Dermis blood vessel endothelial cell (primary cell): ENCODE measurements around the gene GBA3. TPM values are rescaled to one million over a fixed set of nuclear protein-coding genes. Genes with fewer than 3 reads are reported as not detected.

Experiments
- DNase-seq: peaks from one replicate; pipeline ENCODE4 v3.0.0; 2010
- total RNA-seq: library from RNA; depleted of rRNA; stranded (reverse); fragments of >200 nt; gene quantifications from 2 replicates; pipeline ENCODE4 v1.2.3, GENCODE V29; 2014

GBA3 gene
- total RNA-seq, result not detected in 2 replicates

DNA sequence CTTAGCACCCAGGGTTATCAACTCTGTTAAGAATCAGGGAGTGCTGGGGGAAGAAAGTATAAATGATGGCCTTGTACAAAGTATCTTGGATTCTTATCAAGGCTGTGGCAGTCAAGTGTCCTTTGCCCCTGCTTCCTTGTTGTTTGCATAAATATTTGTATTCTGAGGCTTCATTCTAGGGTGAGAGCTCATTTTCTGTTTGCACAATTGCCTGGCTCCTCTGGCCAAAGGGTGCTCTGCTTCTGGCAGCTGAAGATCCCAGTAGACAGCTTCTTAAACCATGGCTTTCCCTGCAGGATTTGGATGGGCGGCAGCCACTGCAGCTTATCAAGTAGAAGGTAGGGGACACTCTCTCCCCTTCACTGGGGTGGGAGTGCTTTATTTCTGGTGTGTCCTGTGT is at the start of gene GBA3:
GBA3 (plus strand) TSS at position 202 of the 400 bp plus-strand sequence.
- DNase-seq, result no peak

DNA sequence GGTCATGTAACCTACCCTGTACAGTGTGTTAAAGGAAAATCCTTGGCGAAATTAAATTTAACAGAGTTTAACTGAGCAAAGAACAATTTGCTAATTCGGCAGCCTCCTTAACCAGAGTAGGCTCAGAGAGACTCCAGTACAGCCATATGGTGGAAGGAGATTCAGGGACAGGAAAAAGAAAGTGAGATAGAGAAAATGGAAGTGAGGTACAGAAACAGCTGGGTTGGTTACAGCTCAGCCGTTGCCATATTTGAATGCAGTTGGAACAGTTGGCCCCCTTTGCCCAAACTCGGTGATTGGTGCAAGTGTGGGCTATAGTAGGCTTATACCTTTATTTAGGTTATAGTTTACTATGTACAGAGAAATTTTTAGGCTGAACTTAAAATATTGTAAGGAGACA is 48.8 kb upstream of the GBA3 start:
- no peak for DNase-seq

DNA sequence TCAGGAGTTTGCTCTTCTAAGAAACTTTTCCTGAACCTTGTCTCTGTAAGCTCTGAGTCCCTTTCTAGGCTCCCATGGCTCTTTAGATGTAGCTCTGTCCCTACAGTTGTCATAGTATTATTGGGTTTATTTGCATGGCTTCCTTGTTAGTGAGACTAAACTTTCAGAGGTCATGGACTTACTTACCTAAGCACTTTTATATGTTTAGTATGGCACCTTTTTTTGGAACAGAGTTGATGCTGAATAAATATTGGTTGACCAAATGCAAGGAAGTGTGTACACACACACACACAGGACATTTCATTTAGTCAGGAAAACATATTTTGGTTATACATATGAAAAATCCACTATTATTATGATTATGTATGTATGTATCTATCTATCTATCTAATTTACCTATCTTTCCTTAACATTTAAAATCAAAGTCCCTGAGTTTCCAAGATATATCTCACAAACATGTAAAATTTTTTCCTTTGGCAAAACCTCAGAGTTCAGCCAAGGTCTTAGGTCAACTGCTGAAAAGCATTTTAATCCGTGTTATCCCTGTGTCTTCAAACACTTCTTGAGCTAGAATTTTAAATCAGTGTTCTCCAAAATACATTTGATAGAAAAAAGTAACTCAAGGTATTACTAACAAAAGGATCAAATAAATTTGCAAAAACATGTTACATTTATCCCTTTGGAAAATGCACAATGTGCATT is 47.1 kb upstream of the GBA3 start:
- DNase-seq, result no peak

DNA sequence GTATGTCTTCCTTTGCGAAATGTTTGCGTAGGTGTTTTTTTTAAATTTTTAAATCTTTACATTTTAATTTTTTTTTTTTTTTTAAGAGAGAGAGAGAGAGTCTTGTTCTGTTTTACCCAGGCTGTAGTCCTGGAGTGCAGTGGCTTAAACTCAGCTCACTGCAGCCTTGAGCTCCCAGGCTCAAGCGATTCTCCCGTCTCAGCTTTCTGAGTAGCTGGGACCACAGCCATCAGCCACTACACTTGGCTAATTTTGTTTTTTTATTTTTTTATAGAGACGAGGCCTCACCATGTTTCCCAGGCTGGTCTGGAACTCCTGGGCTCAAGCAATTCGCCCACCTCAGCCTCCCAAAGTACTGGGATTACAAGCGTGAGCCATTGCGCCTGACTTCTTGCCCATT is 43.7 kb upstream of the GBA3 start:
- DNase-seq, result no peak

DNA sequence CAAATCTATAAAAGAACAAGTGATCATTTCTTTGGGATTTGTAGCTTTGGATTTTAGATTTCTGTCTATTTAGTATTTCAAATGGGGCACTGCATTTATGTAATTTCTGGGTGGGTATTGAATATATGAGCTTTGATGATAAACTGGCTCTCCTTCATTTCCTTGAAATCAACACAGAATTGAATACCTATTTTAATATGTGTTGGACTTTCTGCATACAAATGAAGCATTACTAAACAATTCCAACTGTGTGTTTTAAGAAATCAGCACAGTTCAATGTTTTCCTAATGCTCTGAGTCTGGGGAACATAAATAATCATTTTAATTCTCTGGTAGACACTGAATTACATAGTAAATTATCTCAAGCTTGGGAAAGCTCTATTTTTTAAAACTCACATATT is 42.0 kb upstream of the GBA3 start:
- no peak for DNase-seq

DNA sequence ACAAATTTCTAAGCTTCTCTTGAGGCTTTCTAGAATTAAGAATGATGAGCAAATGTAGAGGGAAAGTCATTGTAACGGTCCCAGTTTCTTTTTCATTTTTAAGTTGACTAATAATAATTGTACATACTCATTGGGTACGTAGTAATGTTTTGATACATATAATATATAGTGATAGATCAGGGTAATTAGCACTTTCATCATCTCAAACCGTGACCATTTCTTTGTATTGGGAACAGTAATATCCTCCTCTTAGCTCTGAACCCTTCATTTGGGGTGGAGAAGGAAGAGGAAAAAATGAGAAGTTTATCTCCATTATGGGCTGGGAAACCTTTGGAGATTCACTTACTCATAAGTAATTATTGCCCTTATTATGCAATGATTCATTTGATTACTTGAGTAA is 39.0 kb upstream of the GBA3 start:
- no peak for DNase-seq

DNA sequence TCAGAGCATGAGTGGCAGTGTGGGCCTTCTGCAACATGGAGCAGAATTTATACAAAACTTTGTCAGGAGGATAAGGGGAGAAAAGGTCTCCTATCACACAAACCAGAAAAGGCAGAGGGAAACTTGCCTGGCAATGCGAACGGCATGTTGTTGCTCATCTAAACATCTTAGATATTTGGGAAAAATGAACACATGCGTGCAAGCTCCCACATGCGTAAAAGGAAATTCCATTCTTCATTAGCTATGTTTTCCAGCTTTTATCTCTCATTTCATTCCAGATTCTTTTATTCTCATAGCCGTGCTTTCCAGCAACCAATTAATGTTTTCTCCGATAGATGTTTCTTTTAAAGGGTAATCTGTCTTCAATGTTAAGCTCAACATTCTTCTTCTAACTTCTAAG is 31.3 kb upstream of the GBA3 start:
- DNase-seq, result no peak

DNA sequence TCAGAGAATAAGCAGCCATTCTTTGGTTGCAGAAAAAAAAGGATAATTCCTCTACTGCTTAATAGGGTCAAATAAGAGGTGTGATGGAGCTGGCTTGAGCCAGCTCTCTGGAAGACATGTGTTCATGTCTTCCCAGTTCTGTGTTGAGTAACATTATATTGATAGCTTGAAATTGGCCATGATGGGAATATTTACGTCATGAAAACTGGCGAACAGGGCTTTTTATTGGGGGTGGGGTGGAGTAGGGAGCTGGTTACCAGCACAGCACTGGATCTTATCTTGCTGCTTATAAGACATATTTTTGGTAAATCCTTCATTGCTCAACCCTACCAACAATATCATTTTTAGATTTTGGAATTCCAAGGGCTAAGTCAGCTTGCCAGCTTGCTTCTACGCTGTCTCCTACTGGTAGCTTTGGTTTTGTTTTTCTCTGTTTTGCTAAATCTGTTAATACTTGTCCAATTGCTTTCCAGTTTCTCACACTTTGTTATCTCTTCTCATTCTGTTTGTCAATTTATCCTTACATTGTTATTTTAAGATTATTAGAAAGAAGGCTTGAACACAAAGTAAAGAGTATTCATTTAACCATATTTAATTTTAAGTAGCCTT is 25.3 kb upstream of the GBA3 start:
- DNase-seq, result no peak

DNA sequence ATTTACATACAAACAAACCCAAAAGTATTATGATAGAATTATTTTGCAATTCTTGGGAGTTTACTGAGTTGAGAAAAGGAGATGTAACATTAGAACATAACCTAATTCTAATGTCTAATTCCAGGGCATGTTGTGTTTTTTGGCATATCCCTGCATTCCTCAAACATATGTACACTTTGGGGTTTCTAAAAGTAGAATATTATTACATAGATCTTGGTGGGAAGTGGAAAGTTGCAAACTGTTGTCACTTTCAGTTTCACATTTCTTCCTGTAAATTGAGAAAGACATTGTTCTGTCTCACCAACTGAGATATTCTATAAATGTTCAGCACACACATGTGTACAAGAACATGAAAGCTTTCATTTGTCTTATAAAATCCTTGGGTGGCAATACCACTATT is 24.4 kb upstream of the GBA3 start:
- no peak for DNase-seq

DNA sequence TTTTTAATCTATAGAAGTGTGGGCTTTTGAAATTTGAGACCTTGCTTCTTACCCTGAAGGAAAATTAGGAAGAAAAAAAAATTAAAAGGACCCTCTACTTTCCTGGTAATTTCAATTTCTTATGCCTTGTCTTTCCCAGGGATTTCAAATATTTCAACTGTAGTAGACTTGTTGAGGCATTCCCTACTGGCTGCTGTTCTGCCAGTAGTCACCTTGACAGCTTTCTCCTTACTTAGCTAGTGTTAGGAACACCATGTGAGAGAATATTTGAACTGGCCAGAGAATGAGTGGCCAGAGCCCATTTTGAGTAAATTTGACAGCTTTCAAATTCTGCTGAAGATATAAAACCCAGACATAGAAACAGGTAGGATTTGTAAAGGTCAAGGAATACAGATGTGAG is 24.0 kb upstream of the GBA3 start:
- no peak for DNase-seq

DNA sequence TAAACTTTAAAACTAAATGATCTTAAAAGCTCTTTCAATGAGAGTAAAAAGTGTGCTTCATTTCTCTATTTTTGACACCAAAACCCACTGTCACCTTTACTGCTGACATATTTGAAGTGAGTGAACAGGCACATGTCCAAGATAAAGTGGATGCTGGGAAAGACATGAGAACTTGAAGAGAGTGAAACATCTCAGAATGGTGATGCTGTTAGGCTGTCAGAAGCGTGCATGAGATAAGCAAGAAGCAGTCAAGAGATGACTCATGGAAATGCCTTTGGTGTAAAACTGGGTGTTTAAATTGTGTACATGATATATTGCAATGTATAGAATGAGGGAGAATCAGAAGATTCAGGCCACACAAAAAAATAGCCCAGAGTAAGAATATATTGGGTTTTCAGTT is 21.8 kb upstream of the GBA3 start:
- DNase-seq, result no peak

DNA sequence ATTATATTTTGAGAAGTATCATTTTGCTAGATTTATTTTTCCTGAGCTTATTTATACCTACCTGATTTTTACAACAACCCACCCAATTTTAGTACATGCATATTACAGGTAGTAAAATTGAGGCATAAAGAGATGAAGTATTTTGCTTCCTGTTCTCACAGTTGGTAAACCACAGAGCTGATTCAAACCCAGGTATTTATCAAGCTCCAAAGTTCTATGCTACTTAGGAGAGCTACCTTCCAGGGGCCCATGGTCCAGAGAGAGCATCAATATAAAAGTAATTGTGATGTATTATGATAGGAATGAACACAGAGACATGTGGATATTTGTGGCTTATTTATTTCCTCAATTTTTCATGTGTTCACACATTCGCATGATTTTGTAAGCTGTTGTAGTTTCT is 20.2 kb upstream of the GBA3 start:
- no peak for DNase-seq

DNA sequence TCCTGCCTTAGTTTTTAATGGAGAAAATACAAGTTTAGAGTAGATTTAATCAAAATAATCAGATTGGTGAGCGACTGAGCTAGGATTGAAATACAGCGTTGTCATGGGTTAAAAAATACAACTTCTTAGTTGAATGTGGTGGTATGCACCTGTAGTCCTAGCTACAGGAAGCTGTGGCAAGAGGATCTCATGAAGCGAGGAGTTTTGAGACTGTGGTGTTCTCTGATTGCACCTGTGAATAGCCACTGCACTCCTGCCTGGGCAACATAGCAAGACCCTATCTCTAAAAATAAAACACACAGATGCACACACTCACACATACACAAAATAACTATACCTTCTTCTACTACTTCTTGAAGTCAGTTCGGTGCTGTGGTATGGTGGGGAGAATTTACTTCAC is 19.8 kb upstream of the GBA3 start:
- no peak for DNase-seq

DNA sequence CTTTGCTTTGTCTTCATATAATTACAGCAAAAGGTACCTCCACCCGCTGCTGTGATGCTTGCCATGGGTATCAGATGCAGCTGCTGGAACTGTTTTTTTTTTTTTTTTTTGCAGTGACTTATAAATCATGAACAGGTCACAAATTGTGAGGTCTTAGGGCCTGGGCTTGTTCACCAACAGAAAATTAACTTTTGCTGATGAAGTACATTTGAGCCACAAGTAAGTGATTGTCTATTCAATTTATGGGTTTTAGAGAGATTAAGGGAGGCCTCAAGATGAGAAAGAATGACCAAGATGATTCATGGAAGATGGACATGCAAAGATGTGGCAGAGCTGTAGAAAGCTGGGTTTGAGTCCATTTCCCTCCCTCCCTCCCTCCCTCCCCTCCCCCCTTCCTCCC is 18.0 kb upstream of the GBA3 start:
- no peak for DNase-seq

DNA sequence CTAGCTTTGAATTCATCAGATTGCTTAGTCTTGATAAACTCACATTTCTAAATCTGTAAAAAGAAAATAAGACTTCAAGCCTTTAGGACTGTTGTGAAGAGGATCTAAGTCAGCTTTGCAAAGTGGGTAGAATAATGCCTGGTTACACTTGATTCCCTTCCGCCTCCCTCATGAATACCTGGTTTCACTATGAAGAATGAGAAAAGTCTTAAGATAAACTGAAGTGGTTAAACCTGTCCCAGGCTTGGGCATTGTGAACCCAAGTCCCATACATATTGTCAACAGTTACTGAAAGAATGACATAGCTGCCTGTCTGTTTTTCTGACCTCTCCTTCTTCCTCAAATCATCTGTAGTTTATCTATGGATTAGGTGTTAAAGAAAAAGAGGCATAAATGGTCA is 16.7 kb upstream of the GBA3 start:
- no peak for DNase-seq

DNA sequence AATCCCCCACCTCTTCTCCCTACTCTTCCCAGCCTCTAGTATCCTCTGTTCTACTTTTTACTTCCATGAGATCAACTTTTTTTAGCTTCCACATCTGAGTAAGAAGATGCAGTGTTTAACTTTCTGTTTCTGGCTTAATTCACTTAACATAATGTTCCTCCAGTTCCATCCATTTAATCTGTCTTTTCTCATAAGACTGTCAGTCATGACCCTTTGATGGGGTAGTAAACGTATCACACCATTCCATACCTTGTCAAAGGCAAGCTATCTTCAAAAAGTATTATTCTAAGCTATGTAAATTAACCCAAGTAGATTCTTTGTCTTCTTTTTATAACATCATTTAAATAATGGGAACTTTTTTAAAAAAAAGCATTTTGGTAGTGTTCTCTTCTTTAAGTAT is 15.0 kb upstream of the GBA3 start:
- no peak for DNase-seq

DNA sequence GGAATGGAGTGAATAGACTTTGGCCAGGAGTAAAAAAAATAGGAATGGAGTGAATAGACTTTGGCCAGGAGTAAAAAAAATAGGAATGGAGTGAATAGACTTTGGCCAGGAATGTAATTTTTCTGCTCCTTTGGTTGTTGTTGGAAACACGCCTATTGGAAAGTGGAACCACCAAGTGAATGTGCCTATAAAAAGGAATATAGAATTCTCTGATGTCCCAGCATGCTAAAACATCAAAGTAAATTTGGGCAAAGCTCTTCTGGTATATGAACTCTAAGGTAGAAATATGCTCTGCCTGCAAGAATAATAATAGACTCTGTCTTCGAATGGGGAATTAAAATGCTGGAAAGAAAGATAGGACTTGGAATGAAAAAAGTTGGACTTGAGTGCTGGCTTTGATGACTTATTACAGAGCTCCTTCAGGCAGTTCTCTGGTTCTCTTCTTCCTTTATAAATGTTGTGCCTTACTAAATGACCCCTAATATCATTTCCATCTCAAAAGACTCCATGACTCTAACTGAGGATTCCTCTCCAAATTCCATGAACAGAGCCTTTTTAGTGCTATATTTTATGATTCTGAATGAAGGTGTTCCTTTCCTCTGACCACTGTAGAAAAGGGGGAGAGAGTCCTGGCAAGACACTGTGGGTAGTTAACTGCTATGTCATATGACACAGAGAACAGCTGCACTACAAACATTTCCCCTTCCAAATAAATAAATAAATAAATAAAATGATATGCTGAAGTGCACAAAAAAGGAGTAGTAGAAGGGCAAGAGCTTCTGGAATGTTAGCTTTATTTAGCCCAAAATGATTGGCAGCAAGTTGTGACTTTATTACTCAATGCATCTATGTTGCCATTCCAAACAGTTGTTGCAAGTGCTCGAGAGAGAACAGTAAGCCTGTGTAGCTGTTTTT is 13.5 kb upstream of the GBA3 start:
- no peak for DNase-seq

DNA sequence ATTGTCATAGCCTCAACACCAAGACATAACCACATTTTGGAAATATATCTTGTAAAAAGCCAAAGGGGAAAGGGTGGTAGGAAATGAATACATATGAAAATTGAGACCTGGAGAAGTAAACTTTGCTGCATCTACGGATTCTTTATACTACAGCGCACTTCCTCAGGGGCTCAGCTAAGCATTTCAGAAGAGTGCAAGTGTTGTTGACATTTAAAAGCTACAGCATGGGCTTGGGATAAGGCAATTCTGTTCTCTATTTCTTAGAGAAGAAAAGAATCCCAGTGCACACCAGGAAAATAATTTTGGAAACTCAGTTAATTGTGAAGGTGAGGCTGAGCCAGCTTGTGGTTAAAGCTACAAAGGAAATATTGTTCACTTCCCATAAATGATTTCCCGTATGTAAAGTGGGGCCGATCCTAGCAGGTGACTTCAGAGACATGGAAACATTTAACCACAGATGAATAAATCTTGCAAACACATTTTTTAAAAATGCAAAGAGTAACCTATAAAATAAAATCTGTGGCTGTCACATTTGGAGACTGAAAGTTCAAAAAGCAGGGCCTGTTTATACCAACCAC is 12.6 kb upstream of the GBA3 start:
- no peak for DNase-seq

DNA sequence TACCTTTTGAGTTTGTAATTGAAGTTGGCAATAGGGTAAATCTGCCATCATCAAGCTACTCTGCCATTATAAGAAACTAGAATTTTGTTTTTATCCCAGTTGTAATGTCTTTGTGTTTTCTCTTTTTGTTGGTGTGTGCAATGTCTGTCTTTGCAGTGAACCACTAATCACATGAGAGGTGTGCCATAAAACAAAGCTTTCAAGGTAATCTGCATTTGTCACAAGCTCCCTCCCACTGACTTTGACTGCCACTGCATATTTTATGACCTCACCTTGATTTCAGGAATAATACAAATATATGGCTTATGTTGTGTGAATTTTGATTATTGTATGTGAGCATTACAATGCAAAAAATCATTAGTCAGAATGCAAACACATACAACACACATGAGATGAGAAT is 9.0 kb upstream of the GBA3 start:
- no peak for DNase-seq

DNA sequence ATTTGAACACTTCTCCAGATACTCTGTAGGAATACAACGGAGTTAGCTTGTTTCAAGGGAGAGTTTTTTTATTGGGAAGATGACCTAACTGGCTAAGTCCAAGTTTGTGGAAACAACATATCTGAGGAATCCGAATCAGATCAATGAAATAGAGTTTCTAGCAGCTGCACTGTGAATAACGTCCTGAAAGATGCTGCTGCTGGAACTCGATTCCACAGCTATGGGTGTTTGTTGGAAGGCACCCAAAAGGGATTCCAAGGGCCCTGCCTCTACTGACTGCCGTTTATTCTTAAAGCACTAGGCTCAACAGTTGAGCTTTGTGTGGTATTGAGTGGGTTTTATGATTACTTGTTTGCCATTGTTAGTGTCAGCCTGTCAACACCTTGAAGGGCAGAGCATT is 6.6 kb upstream of the GBA3 start:
- no peak for DNase-seq

DNA sequence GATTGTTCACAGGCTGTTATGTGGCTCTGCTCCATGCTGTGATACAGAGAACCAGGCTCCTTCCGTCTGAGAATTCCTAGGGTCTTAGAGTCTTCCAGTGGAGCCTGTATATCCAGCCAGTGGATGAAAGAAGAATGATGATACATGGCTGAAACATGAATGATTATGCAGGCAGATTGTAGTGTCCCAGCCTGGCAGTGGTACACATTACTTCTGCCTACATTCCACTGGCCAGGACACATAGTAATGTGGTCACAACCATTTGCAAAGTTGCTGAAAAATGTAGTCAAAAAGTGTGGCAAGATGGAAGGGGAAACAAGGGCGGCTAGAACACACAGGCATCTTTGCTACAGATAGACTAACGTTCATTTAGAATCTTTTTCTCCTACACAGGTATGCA is 4.5 kb upstream of the GBA3 start:
- DNase-seq, result no peak

DNA sequence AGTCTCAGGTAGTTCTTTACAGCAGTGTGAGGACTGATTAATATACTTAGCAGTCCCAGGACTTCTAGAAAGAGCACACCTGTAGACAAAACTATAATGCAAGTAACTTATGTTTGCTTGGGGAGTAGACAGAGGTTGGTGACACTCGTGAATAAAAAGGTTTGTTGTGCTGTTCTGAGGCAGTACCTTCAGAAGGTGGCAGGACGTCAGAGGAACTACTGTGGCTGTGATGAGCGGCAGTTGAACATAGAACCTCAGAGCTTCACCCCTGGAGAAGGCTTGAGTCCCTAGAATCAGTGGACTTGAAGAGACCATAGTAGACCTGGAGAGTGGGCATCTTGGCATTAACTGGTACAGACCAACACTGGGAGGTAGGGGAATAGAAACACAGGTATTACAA is 3.3 kb upstream of the GBA3 start:
- DNase-seq, result no peak

DNA sequence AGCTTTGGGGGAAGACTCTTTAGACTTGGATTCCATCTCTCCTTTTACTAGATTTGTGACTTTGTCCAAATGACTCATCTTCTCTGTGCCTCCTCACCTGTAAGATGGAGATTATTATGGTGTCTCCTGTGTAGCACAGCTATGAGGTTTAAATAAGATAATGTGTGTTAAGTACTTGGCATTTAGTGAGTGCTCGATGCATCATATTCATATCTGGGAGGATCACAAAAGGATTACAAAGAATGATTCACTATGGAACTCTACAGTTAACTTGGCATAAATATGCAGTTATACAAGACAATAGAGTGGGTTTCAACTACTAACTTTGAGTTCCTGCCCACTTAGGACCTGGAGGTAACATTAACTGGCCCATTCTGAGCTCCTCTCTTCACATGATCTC is 2.3 kb downstream of the GBA3 start:
- DNase-seq, result no peak

DNA sequence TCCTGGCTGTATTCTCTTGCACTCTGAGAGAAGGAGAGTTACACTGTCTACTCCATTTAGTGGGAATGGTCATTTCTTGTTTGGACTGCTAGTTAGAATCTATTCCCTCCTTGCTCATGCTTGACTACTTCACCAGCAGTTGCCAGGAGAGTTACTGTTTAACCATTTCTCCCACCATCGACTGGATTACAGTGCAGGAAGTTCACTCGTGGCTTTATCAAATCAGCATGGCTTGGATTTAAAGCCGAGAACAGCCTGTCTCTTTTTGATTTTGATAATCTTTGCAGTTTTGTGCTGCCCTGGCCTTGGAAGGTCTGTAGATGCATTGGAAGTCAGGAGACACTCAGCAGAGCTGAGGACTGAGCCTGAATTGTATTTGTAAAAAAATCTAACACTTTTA is 3.2 kb downstream of the GBA3 start:
- DNase-seq, result no peak
